Activated CD4-positive, alpha-beta T cell treated with anti-CD3 and anti-CD28 coated beads for 1 hour (primary cell): ENCODE results near the gene TRAF5.
"Not testable (repeated sequence)": the region's sequence is repeated elsewhere in the genome, so short reads cannot be mapped to it uniquely, and the experiment has no call there.

Source experiments
- DNase-seq: peaks from one replicate; pipeline ENCODE4 v3.0.0-alpha.2; 2020

The TRAF5 gene

DNA sequence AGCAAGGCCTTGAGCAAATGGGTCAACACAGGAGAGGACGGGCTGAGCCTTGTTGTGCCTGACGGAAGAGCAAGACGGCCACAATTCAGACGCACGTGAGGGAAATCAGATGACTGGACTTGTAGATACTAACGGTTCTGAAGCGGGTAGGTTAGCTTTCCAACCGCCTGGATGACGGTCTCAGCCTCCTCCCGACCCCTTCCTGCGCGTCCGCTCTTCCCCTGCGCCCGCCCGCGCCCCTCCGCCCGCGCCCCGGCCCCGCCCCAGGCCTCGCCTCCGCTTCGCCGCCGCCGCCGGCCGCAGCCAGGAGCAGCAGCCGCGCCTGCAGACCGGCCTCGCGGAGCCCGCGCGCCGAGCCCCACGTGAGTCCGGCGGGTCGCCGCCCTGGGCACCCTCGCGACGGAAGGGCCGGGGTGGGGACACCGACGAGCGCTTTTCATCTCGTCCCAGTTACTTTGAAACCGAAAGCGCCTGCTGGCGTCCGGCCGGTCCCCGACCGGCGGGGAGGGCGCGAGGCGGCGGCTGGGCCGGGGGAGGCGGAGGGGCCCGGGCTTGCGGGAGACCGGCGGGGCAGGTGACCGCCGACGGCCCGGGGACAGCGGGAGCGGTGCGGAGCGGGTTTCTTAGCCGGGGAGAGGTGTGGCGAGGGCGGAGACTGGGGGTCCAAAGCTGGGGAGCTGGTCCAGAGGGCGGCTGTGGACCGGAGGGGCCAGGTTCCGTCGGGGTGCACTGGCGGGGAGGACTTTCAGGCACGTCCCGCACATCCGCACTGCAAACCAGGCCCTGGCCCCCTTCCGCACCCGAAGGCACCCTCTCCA is at the start of gene TRAF5:
TSS of gene TRAF5 (plus strand) at position 306 of the 818 bp plus-strand sequence. CDS start 26,407 bp downstream, outside the sequence.
- DNase-seq: no peak

GRCh38 chr1:211279340-211279739 is 47.3 kb upstream of the TRAF5 start:
- no peak for DNase-seq

- DNase-seq: no peak
Observed at GRCh38 chr1:211280910-211281309, 45.7 kb upstream of the TRAF5 start.

DNA sequence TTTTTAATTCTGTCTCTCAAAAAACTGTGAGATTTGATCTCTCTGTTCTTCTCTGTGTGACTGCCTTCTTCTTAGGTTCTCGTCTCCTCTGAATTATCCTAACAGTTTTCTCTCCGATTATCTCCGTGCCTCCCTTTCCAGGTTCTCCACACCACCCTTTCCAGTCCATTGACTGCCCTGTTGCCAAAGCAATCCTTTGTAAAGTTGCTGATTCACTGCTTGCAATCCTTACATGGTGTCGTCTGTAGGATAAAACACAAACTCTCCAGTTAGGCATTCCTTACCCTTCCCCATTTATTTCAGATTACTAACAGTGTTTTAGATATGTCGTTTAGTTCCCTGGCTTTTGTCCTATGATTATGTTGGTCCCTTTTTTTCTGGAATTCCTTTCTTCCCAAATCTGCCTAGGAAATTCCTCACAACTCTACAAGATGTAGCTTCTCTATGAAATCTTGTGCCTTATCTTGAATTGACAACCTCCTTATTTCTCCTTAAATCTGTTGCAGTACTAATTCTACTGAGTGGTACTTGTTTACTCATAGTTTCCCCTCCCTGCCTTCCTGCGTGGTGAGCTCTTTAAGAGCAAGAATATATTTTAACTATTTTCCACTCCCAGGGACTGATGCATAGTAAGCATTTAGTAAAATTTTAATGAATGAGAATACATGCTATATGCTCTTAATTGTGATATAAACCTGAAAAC is 45.2 kb upstream of the TRAF5 start:
- no peak for DNase-seq

DNA sequence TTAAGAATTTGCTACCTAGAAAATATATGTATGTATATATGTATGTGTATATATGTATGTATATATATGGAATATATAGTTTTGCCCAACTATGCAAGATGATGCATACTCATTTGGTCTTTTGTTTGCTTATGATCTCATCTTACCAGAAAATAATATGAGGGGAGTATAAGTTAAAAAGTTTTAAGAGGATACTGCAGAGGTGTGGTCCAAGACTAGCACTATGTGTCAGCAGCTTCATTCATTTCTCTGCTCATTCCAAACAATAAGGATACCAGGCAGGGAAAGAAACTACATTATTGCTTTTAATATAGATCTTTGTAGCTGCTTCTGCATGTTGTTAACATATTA is 44.6 kb upstream of the TRAF5 start:
- DNase-seq: no peak

DNA sequence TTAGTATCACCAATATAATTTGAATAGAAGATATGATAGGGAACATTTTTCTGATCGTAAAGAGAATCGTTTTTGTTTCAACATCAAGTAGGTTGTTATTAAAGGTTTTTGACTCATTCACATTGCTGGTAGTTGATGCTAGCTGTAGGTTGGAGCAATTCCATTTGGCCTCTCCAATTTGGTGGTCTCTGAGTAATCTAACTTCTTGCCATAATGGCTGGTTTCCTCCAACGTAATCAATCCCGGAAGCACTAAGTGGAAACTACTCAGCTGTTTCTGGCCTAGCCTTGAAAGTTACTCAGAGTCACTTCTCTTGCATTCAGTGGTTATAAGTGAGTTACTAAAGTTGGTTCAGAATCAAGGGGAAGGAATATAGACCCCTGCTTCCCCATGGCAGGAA is 41.4 kb upstream of the TRAF5 start:
- no peak for DNase-seq

DNA sequence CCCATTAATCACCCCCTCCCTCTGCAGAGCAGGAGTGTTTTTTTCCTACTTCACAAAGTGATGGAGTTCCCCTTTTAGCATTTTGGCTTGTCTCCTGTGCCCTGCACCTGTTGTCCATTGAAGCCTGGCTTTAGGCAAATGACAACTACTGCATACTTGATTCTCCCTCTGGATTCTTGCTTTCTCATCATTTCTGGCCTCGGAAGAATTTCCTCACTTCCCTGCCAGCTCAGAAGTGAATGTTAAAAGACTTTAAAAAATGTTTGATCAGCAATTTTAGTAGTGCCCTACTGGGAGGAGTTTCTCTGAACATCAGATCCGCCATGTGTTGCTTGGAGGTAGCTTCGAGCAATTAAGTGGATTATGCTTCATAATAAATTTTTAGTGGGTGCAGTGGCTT is 39.4 kb upstream of the TRAF5 start:
- no peak for DNase-seq

DNA sequence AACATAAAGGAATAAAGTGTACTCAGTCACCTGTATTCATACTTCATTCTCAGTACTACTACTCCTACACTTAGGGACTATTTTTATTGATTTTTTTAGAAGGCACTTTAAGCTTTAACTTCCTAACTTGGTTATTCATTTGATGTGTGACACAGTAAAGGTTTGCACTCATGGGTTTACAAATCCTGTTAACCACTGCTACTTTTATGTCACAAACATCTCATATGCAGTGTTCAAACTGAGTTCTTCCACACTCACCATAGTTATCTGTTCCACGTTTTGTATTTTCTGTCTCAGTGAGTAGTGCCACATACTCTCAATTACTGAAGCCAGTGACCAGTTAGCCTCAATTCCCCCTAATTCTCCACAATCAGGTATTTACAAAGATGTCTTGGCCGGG is 34.2 kb upstream of the TRAF5 start:
- DNase-seq: no peak

DNA sequence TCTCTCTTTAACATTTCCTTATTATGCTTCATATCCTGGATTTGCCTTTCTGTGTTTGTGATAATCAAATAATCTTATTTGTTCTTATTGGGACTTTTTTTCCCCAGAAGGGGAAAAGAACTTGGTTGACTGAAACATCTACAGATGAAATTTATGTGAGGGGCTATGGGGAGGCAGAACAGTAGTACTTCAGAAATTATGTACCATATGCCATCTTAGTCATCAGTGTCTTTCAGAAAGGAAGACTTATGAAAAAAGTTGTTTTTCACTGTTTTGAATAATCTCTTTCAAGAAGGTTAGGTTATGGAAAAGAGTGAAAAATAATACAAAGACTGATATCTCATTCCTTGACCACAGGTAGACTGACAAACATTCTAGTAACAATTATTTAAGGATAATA is 30.2 kb upstream of the TRAF5 start:
- no peak for DNase-seq

GRCh38 chr1:211305044-211305443 is 21.6 kb upstream of the TRAF5 start:
- no peak for DNase-seq

DNA sequence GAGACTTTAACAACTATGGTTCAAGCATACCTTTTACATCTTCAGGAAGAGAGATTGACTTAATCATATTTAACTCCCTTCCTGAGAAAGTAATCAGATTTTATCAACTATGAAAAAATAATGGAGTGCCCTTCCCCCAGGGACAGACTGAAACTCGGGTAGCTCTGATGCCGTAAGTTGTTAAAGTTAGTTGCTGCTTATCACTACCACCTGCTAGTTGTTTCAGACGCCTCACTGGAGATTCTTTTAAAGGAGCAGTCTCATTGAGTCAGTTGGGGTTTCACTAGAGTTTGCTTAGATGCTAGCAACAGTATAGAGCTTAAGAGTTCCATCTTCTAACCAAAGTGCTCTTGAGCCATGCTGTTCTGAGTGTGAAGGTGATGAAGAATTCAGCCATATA is 17.0 kb upstream of the TRAF5 start:
- no peak for DNase-seq

DNA sequence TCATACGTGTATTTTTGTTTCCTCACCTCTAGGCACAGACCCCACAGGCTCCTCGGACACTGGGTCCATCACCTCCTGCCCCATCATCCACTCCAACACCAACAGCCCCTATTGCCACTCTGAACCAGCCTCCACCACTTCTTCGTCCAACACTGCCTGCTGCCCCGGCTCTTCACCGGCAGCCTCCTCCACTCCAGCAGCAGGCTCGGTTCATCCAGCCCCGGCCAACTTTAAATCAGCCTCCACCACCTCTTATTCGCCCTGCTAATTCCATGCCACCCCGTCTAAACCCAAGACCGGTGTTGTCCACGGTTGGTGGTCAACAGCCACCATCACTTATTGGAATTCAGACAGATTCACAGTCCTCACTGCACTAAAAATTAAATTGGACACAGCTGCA is 13.2 kb upstream of the TRAF5 start:
- no peak for DNase-seq

- DNase-seq: no peak
Observed at GRCh38 chr1:211318576-211319280, 7.9 kb upstream of the TRAF5 start.

DNA sequence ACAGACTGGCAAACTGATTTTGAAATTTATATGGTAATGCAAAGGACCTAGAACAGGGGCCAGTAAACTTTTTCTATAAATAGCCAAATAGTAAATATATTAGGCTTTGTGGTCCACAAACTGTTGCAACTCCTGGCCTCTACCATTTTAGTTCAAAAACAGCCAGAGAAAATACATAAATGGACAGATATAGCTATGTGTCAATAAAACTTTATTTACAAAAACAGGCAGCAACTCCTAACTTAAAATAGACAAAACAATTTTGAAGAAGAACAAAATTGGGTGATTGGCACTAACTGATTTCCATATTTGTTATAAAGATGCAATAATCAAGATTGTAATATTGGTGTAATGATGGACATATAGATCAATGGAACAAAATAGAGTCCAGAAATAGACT is 6.7 kb upstream of the TRAF5 start:
- no peak for DNase-seq

DNA sequence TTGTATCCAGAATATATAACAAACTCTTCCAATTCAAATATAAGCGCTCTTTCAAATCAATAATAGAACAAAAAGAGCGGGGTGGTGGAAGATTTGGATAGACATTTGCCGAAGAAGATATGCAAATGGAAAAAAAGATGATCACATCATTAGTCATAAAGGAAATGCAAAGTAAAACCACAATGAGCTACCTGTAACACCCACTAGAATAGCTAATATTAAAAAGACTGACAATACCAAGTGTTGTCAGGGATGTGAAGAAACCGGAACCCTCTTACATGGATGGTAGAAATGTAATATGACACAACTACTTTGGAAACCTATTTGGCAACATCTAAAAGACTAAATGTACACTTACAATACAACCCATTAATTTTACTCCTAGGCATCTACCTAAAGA is 5.7 kb upstream of the TRAF5 start:
- no peak for DNase-seq

- DNase-seq: not testable (repeated sequence)
Observed at GRCh38 chr1:211321646-211322045, 5.0 kb upstream of the TRAF5 start.

DNA sequence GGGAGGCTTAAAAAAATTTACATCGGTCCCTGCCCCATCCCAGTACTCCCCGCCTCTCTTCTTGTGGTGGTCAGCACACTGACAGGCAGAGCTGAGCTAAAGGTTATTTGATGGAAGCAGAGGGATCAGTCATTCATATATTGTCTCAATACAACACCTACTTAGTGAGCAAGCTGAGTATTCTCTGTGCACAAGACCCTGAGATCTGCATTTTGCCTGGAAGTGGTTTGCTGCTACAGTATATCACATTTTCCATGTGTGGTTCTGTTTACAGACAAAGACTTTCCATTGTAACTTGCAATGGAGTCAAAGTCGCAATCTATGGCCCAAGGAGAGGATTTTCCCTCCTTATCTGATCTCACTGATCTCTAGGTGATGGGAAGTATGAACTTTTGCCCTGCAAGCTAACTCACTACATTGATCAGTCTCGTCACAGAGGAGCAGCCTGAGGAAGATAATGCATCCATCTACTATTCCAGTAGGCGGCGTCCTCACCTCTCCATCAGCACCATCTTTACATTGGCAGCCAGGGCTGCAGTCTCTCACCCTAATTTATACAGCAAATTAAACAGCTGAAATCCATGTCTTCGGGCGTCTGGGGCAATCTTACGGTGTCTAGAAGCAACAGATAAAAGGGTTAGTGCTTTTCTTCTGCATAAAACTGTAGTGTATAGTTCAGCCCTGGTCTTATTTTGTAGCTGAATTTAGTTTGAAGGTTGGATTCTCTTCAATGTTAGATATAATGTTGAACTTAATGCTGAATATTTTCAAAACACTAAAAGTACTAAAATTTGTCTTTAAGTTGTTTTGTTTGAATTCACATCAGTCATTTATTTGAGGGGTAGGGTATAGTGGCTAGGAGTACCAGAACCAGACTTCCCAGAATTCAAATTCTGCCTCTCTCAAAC is 3.2 kb upstream of the TRAF5 start:
- DNase-seq: peak; percentile 54

DNA sequence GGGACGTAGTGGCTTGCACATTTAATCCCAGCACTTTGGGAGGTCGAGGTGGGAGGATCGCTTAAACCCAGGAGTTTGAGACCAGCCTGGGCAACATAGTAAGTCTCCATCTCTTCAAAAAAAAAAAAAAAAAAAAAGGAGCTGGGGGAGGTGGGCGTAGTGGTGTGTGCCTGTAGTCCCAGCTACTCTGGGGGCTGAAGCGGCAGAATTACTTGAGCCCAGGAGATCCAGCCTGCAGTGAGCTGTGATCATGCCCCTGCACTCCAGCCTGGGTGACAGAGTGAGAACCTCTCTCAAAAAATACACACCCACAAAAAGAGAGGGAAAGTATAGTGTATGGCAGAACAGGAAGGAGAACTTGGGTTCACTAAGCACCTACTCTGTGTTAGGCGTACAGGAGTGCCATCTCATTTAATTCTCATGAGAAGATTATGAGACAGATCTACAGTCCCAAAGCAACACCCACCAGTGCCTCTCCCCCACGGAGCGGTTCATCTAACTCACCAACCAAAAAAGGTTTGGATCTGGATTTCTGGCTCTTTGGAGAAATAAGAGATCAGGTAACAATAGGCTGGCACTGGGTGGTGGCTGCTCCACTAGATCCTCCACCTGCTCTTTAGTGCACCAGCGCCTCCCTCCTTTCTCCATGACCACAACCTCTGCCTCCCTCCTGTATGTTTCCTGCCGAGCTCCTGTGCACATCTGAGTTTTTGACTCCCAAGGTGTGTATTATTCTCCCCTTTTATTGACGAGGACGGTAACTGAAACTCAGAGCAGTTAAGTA is 1.4 kb upstream of the TRAF5 start:
- DNase-seq: no peak

- no peak for DNase-seq
Observed at GRCh38 chr1:211326140-211326527, 499 bp upstream of the TRAF5 start.

- DNase-seq: no peak
Observed at GRCh38 chr1:211327346-211327921, 801 bp downstream of the TRAF5 start.

- DNase-seq: no peak
Observed at GRCh38 chr1:211328084-211328694, 1.6 kb downstream of the TRAF5 start.
